ENCODE data around the gene MRPL21. TPM values are rescaled to one million over a fixed set of nuclear protein-coding genes. Genes with fewer than 3 reads are reported as not detected.
A peak's percentile ranks its signal among the peaks of the same experiment; 100 is the strongest.

The MRPL21 gene
- total and polyA plus RNA-seq, 2 experiments from 2014 or later: 62.4 to 232 TPM

- TF ChIP-seq REST (IDR thresholded peaks at IDR 0.05; ENCODE audit: unreplicated experiment): no peak
These were observed at the start of gene MRPL21, which contains the start of gene IGHMBP2 (continued) for GRCh38 chr11:68903288-68904247.

- peak; percentile 39 for DNase-seq (ENCODE audit: low spot score)
- H3K27me3 Mint-ChIP-seq (ENCODE audit: insufficient read depth, low read depth, poor library complexity): peaks cover 7% of the 10 kb centered on the region
- no peak overlapping the region for H2AFZ ChIP-seq
- H3K9me2 ChIP-seq (ENCODE audit: insufficient read depth): no peaks in the 10 kb centered on the region
- no peaks in the 10 kb centered on the region for H3K79me2 ChIP-seq (replicated peaks; ENCODE audit: insufficient read depth)
- no peaks in the 10 kb centered on the region for H3K36me3 ChIP-seq (ENCODE audit: insufficient read depth)
- no peak overlapping the region for H3K4me2 ChIP-seq
- peaks cover 29% of the 10 kb centered on the region for H3K4me1 Mint-ChIP-seq
- no peak overlapping the region for H3K27ac ChIP-seq (ENCODE audit: low read depth)
- peaks cover 13% of the 10 kb centered on the region for H3K4me1 ChIP-seq (ENCODE audit: insufficient read depth)
- ATAC-seq: peak; percentile 70
- H3K27me3 ChIP-seq (ENCODE audit: insufficient read depth): no peaks in the 10 kb centered on the region
- H3K4me3 Mint-ChIP-seq: no peak overlapping the region
- H4K20me1 ChIP-seq (replicated peaks; ENCODE audit: insufficient read depth): no peaks in the 10 kb centered on the region
- H3K9me3 Mint-ChIP-seq: no peaks in the 10 kb centered on the region
- H3F3A ChIP-seq (replicated peaks; ENCODE audit: low read depth): no peaks in the 10 kb centered on the region
- no peak overlapping the region for H3K27ac Mint-ChIP-seq
- H3K36me3 Mint-ChIP-seq (ENCODE audit: low read depth): no peaks in the 10 kb centered on the region
- H3K4me3 ChIP-seq: no peak overlapping the region
- TF ChIP-seq JUNB (IDR thresholded peaks at IDR 0.05; ENCODE audit: unreplicated experiment) (no peak), ZNF462 (CRISPR knock-in tag; IDR thresholded peaks at IDR 0.05) (no peak), ETS1 (IDR thresholded peaks at IDR 0.05) (no peak), NANOG (IDR thresholded peaks at IDR 0.05; ENCODE audit: borderline replicate concordance) (no peak), EZH2phosphoT487 (IDR thresholded peaks at IDR 0.05; ENCODE audit: unreplicated experiment) (no peak), ZNF114 (CRISPR knock-in tag; IDR thresholded peaks at IDR 0.05) (no peak), STAT1 (IDR thresholded peaks at IDR 0.05; ENCODE audit: unreplicated experiment) (no peak), POLR2AphosphoS5 (IDR thresholded peaks at IDR 0.05; ENCODE audit: low read depth) (no peak), CTCF (conservative IDR thresholded peaks at IDR 0.05; ENCODE audit: low read depth in 2 of 2) (no peak), EZH2 (IDR thresholded peaks at IDR 0.05; ENCODE audit: low read depth, unreplicated experiment) (no peak), CREB1 (CRISPR knock-in tag; IDR thresholded peaks at IDR 0.05; ENCODE audit: low read depth) (no peak)
These were observed 47.1 kb upstream of the MRPL21 start for GRCh38 chr11:68950762-68951161.

All from GM23338 (cell line).